H1 (cell line): Measurements from ENCODE around the gene SLC16A5. TPM values are rescaled to one million over a fixed set of nuclear protein-coding genes. Genes with fewer than 3 reads are reported as not detected.

Source experiments
- ATF2 ChIP-seq: IDR thresholded peaks from 2 replicates; pipeline ENCODE4 v1.6.1; 2012; ENCODE audit warnings: low read length, inconsistent platforms
- CTCF ChIP-seq, 3 experiments: IDR thresholded peaks; 1 replicate in 2 of 3; 2 replicates in 1 of 3; pipeline versions ENCODE4 v1.5.1 to v1.6.1; 2011; ENCODE audit warnings: low read length in 3 of 3, mild to moderate bottlenecking in 3 of 3, inconsistent platforms in 2 of 3, low read depth in 1 of 3, moderate library complexity in 1 of 3; ENCODE audit not compliant: insufficient read depth in 1 of 3; ENCODE audit errors: control extremely low read depth in 1 of 3
- HDAC6 ChIP-seq: IDR thresholded peaks from one replicate; pipeline ENCODE4 v1.7.1; 2012; ENCODE audit warnings: low read depth, mild to moderate bottlenecking, inconsistent platforms, low read length, moderate library complexity
- MAX ChIP-seq: IDR thresholded peaks from 2 replicates; pipeline ENCODE4 v1.6.1; 2012; ENCODE audit warnings: inconsistent platforms
- RBBP5 ChIP-seq: IDR thresholded peaks from 2 replicates; pipeline ENCODE4 v1.7.1; 2012; ENCODE audit warnings: low read depth, mild to moderate bottlenecking, inconsistent platforms, low read length, moderate library complexity, borderline replicate concordance
- RFX5 ChIP-seq: IDR thresholded peaks from 2 replicates; pipeline ENCODE4 v1.6.1; 2011; ENCODE audit warnings: low read depth, low read length, improper control_type of control experiment, borderline replicate concordance
- SIX5 ChIP-seq: IDR thresholded peaks from 2 replicates; pipeline ENCODE4 v1.6.1; 2011; ENCODE audit warnings: mild to moderate bottlenecking, low read depth, low read length
- SP4 ChIP-seq: IDR thresholded peaks from 2 replicates; pipeline ENCODE4 v1.6.1; 2012; ENCODE audit warnings: low read length, inconsistent platforms
- TCF12 ChIP-seq: IDR thresholded peaks from 2 replicates; pipeline ENCODE4 v1.6.1; 2011; ENCODE audit warnings: low read depth, mild to moderate bottlenecking, low read length
- polyA plus RNA-seq, 7 experiments: library from polyadenylated mRNA; depleted of rRNA in 3 of 7; stranded (reverse) in 5 of 7; unstranded in 2 of 7; fragments of >200 nt in 5 of 7; fragments of 200-250 nt in 2 of 7; gene quantifications; 1 replicate in 5 of 7; 2 replicates in 1 of 7; 4 replicates in 1 of 7; pipeline versions ENCODE4 v1.2.1 to v1.2.3, GENCODE V29; 2011 to 2013; ENCODE audit warnings: missing spikeins in 2 of 7, mixed read lengths in 2 of 7
- total RNA-seq: library from RNA; stranded (reverse); fragmentation: NEBNext Ultra II Directional; extraction: Animal tissue kit (Norgen Biotek cat#: 25700); gene quantifications from 2 replicates; pipeline ENCODE4 v1.2.1, GENCODE V29; 2021

SLC16A5 gene
- total and polyA plus RNA-seq, 2 of the 8 experiments (the other 6 are each of a cell fraction or from before 2014, with no cell fraction given), result 17.1 to 34.7 TPM

- TF ChIP-seq CTCF (IDR thresholded peaks at IDR 0.05; ENCODE audit: control extremely low read depth in 1 of 3, insufficient read depth in 1 of 3, low read depth in 1 of 3, low read length in 3 of 3), result no peak
- no peak for TF ChIP-seq MAX
- no peak for TF ChIP-seq HDAC6
- TF ChIP-seq SP4, result no peak
- no peak for TF ChIP-seq SIX5
- TF ChIP-seq RFX5, result no peak
- TF ChIP-seq TCF12, result no peak
- TF ChIP-seq ATF2, result no peak
- TF ChIP-seq RBBP5, result no peak
Observed at GRCh38 chr17:75074532-75074931, 13.2 kb upstream of the SLC16A5 start (continued).
